ENCODE data around the gene KCNQ5. TPM values are rescaled to one million over a fixed set of nuclear protein-coding genes. Genes with fewer than 3 reads are reported as not detected.

Gene KCNQ5
- total RNA-seq, 2 experiments from 2014 or later = 10.0 to 11.8 TPM

DNA sequence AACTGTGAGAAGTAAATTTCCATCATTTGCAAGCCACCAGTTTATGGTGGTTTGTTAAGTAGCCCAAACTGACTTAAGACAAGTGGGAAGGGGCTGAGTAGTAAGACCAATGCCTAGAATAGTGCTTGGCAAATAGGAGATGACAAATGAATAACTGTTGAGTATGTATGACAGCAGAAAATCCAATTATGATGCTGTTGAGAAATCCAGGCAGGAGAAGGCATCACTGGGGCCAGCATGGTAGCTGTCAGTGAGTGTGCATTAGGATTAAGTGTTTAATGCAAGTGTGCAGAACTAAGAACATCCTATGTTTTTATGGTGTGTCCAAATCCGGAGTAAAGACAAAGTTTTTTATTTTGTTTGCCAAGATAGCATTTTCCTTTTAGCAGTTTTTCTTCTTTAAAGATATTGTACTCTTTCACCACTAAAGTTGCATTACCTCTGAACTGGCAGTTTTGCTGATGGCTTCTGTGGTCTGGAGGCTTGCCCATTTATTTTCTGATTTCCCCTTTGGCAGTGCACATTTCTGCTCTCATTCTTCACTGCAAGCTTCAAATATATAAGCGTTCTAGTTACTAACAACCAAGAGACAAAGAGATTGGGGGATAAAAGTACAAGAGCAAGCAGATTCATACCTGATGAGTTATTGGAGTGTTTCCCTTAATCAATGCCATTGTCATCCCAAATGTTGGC, 289.7 kb downstream of the KCNQ5 start:
- DNase-seq = no peak
- Mint-ChIP-seq H3K4me3 (no peak overlapping the region), H3K27ac (no peak overlapping the region), H3K9me3 (ENCODE audit: insufficient read depth) (no peaks in the 10 kb centered on the region), H3K27me3 (ENCODE audit: low read depth) (no peaks in the 10 kb centered on the region), H3K4me1 (ENCODE audit: low read depth) (no peaks in the 10 kb centered on the region), H3K36me3 (ENCODE audit: low read depth) (no peaks in the 10 kb centered on the region)
- ChIA-PET CTCF (no interaction called here), POLR2A (no interaction called here)
- no peak for ATAC-seq

DNA sequence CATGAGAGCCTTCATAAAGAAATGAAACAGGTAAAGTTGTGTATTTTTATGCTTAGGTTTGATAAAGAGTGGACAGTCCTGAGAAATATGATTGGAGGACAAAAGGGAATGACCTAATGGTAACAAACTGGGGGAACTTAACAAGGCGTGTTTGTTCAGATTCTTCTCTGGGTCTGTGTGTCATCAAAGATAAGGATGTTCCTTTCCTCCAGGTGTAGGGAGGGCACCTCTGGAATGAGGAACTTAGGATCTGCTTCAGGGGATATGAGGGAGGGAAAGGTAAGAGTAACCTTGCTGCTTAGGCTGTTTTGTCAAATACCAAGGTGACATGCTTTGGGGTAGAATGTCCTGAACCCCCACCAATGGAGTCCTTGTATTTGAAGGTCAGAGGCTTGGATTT, 291.9 kb downstream of the KCNQ5 start:
- Mint-ChIP-seq H3K27me3 (ENCODE audit: low read depth) (no peaks in the 10 kb centered on the region), H3K9me3 (ENCODE audit: insufficient read depth) (no peaks in the 10 kb centered on the region), H3K4me3 (no peak overlapping the region), H3K4me1 (ENCODE audit: low read depth) (no peaks in the 10 kb centered on the region), H3K27ac (no peak overlapping the region), H3K36me3 (ENCODE audit: low read depth) (no peaks in the 10 kb centered on the region)
- ATAC-seq (no peak), DNase-seq (no peak)
- CTCF ChIA-PET = no interaction called here
- POLR2A ChIA-PET = no interaction called here

DNA sequence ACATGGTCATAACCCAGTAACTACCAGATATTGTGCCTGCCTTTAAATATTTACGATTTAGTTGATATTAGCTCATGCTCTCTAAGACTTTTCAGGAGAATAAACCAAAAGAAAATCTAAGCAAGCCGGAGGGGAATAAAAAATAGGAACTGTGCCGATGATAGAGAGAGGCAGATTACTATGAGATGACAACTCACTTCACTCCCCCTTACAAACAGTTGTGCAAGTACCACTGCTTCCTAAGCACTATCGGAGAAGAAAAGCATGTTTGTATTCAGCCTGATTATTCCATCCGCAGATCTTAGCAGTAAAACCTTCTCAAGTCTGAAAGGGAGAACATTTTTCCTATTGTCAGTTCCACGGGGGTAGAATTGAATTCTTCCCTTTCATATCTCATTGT, 294.4 kb downstream of the KCNQ5 start:
- ChIA-PET CTCF (interaction anchor here (1.3 kb wide), 1 partner anchor 214 kb away, joined by 3 read pairs; no protein-coding TSS in a partner anchor), POLR2A (no interaction called here)
- Mint-ChIP-seq H3K27me3 (ENCODE audit: low read depth) (no peaks in the 10 kb centered on the region), H3K27ac (no peak overlapping the region), H3K4me3 (no peak overlapping the region), H3K36me3 (ENCODE audit: low read depth) (no peaks in the 10 kb centered on the region), H3K9me3 (ENCODE audit: insufficient read depth) (no peaks in the 10 kb centered on the region), H3K4me1 (ENCODE audit: low read depth) (no peaks in the 10 kb centered on the region)
- no peak for DNase-seq
- no peak for ATAC-seq

DNA sequence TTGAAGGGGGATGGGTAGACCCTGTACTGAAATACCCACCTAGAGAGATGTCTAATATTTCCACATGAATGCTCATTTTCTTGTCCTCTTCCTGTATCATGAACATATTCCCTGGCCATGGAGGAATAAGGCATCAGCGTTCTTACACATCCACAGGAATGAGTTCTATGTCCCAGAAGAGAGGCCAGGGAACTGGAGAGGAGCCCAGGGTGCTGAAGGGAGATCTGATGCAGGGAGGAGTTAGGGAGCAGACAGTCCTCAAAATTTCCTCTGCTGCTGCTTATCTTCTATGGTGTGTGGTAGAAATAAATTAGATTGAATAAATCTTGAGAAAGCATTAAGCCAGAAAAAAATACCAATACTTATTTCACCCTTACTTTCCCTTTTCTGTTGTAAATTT, 295.0 kb downstream of the KCNQ5 start:
- Mint-ChIP-seq H3K27me3 (ENCODE audit: low read depth) (no peaks in the 10 kb centered on the region), H3K36me3 (ENCODE audit: low read depth) (no peaks in the 10 kb centered on the region), H3K4me3 (no peak overlapping the region), H3K4me1 (ENCODE audit: low read depth) (no peaks in the 10 kb centered on the region), H3K9me3 (ENCODE audit: insufficient read depth) (no peaks in the 10 kb centered on the region), H3K27ac (no peak overlapping the region)
- CTCF ChIA-PET = no interaction called here
- DNase-seq = no peak
- POLR2A ChIA-PET = no interaction called here
- no peak for ATAC-seq

DNA sequence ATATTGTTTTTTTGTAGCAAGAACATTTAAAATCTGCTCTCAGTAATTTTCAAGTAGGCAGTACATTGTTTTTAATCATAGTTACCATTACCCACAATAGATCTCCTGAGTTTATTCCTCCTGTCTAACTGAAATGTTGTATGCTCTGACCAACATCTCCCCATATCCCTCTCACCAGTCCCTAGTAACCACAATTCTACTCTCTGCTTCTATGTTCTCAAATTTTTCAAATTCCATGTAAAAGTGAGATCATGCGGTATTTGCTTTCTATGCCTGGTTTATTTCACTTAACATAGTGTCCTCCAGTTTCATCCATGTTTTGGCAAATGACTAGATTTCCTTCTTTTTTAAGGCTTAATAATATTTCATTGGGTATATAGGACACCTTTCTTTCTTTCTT, 300.5 kb downstream of the KCNQ5 start:
- no peaks in the 10 kb centered on the region for H3K4me1 Mint-ChIP-seq (ENCODE audit: low read depth)
- ATAC-seq (no peak), DNase-seq (no peak)
- H3K27ac Mint-ChIP-seq = no peak overlapping the region
- H3K27me3 Mint-ChIP-seq (ENCODE audit: low read depth) = no peaks in the 10 kb centered on the region
- H3K36me3 Mint-ChIP-seq (ENCODE audit: low read depth) = no peaks in the 10 kb centered on the region
- POLR2A ChIA-PET = no interaction called here
- H3K9me3 Mint-ChIP-seq (ENCODE audit: insufficient read depth) = no peaks in the 10 kb centered on the region
- CTCF ChIA-PET = no interaction called here
- no peak overlapping the region for H3K4me3 Mint-ChIP-seq

DNA sequence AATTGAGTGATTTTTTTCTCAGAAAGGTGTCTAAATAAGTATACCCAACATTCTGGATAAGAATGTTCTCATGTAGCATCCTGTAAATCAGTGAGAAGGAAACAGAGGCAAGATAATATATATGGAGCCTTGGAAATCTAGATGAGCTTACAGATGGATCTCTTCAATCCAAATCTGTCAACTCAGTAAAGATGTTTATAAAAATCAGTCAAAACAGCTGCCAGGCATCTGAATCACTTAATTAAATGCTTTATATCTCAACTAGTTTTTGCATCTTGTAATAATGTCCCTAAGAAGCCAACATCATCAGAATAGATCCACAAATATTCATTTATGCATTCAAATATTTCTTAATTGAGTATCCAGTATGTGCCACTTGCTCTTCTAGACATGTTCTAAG, 303.3 kb downstream of the KCNQ5 start:
- no peak for ATAC-seq
- Mint-ChIP-seq H3K4me3 (no peak overlapping the region), H3K4me1 (ENCODE audit: low read depth) (no peaks in the 10 kb centered on the region), H3K36me3 (ENCODE audit: low read depth) (no peaks in the 10 kb centered on the region), H3K9me3 (ENCODE audit: insufficient read depth) (no peaks in the 10 kb centered on the region), H3K27ac (no peak overlapping the region), H3K27me3 (ENCODE audit: low read depth) (no peaks in the 10 kb centered on the region)
- ChIA-PET POLR2A (no interaction called here), CTCF (no interaction called here)
- no peak for DNase-seq

DNA sequence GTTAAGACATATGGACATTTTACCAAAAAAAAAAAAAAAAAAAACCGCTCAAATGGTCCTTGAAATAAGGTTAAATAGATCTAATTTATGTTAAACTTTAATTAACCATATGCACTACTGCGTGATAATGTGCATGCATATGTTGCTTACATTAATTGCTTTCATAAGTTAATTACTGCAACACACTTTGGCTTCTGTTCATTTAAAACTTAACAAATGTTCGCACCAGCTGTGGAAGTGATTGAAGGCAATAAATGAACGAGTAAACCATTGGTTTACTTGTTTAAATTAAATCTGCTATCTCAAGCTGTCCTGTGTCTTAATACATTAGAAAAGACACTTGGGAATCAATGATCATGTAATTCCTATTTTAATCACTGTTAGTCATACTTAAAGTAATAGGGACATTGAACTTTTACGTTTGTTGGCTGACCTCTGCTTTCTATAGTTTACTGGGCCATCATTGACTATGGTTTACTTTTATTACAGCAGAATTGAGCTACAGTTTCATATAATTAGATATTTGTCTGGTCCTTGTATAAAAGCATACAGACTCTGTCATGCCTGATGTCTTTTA, 308.8 kb downstream of the KCNQ5 start:
- ChIA-PET POLR2A (no interaction called here), CTCF (no interaction called here)
- ATAC-seq = no peak
- Mint-ChIP-seq H3K9me3 (ENCODE audit: insufficient read depth) (no peaks in the 10 kb centered on the region), H3K4me1 (ENCODE audit: low read depth) (no peaks in the 10 kb centered on the region), H3K27ac (no peak overlapping the region), H3K4me3 (no peak overlapping the region), H3K27me3 (ENCODE audit: low read depth) (no peaks in the 10 kb centered on the region), H3K36me3 (ENCODE audit: low read depth) (no peaks in the 10 kb centered on the region)
- DNase-seq = no peak

DNA sequence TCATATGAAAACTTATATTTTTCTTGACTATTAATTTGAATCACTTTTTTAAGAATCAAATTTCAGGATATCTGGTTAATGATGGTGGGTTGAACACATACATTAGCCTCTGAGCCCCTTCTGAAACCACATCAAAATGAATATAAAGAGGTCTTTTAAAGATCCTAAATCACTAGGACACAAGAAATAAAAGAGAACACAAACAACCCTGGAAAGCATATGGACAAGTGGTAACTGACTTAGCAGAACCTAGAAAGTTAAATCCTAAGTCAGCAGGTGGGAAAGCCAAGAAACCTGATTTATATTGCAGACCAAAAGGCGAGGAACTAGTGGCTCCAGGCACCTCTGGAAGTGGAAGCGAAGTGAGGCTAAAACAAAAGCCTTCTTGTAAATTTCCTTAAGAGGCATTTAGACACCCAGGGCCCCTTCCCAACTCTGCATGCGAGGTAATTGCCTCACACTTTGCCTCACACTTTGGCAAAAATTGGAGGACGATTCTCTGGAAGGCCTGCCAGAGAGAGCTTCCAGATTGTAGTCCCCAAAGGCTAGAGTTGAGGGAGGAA, 309.5 kb downstream of the KCNQ5 start:
- Mint-ChIP-seq H3K4me3 (no peak overlapping the region), H3K36me3 (ENCODE audit: low read depth) (no peaks in the 10 kb centered on the region), H3K27ac (no peak overlapping the region), H3K27me3 (ENCODE audit: low read depth) (no peaks in the 10 kb centered on the region), H3K9me3 (ENCODE audit: insufficient read depth) (no peaks in the 10 kb centered on the region), H3K4me1 (ENCODE audit: low read depth) (no peaks in the 10 kb centered on the region)
- no peak for DNase-seq
- CTCF ChIA-PET = no interaction called here
- POLR2A ChIA-PET = no interaction called here
- ATAC-seq = no peak

DNA sequence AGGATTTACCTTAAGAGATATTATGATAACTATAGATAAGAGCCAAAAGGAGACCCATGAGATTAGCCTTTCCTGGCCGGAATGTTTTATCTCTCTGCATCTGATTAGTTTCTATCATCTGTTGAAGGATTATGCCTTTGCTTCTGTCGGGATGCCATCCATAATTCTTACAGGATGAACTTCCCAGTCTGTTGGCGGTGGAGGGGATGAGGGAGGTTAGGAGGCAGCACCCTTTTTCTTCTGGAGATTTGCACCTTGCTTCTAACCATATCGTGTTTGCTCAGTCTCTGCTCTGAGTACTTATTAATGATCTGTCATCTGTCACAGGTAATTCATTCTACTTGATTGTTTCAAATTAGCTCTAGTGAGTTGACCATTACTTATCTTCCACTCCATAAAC, 311.4 kb downstream of the KCNQ5 start:
- CTCF ChIA-PET = no interaction called here
- H3K27ac Mint-ChIP-seq = no peak overlapping the region
- H3K27me3 Mint-ChIP-seq (ENCODE audit: low read depth) = no peaks in the 10 kb centered on the region
- no peak for DNase-seq
- no peaks in the 10 kb centered on the region for H3K36me3 Mint-ChIP-seq (ENCODE audit: low read depth)
- H3K4me3 Mint-ChIP-seq = no peak overlapping the region
- no peak for ATAC-seq
- H3K4me1 Mint-ChIP-seq (ENCODE audit: low read depth) = no peaks in the 10 kb centered on the region
- POLR2A ChIA-PET = no interaction called here
- no peaks in the 10 kb centered on the region for H3K9me3 Mint-ChIP-seq (ENCODE audit: insufficient read depth)

DNA sequence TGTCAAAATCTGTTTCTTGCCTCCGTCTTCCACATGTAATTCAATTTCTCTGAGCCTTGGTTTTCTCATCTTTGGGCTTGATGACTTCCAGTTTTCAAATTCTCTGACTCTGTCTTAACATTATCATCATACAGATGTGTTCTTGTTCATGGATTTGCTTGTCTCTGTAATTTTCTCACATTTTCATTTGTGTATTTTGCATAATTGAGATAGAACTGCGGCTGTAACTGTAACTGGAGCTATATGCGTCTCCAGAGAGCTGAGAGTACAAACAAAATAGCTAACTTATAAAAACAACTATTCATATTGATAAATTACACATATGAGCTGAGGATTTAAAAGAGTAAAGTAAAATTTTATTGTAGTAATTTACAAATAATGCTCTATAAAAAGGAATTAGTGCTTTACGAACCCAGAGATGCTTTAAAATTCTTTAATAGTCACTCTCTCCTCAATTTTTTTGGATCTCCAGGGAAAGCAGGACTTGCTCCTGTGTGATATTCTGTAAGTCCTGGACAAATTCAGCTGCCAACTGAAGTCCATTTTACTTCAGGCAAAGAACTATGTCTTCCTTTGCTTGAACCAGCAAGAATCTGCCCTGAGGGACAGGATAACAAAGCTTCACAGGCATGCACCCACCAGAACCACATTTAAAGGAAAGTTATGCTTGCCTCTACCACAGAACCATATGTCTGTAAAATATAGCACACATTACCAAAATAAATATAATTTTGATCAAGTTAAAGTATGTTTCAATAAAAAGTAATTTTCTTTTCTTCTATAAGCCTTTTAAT, 315.1 kb downstream of the KCNQ5 start:
- no peaks in the 10 kb centered on the region for H3K36me3 Mint-ChIP-seq (ENCODE audit: low read depth)
- no peaks in the 10 kb centered on the region for H3K9me3 Mint-ChIP-seq (ENCODE audit: insufficient read depth)
- ChIA-PET CTCF (no interaction called here), POLR2A (no interaction called here)
- H3K4me1 Mint-ChIP-seq (ENCODE audit: low read depth) = no peaks in the 10 kb centered on the region
- ATAC-seq (no peak), DNase-seq (no peak)
- H3K27ac Mint-ChIP-seq = no peak overlapping the region
- no peak overlapping the region for H3K4me3 Mint-ChIP-seq
- no peaks in the 10 kb centered on the region for H3K27me3 Mint-ChIP-seq (ENCODE audit: low read depth)

DNA sequence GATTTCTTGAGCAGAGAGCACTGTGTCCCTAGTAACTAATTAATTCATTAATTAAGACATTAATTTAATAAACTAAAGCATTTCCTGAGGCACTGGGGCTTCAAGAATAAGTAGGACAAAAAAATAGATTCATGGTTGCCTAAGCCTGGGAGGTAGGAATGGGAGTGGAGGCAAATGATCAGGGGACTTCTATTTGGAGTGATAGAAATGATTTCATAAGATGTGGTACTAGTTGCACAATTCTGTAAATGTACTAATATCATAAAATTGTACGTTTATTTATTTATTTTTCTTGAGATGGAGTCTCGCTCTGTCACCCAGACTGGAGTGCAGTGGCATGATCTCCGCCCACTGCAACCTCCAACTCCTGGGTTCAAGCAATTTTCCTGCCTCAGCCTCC, 316.2 kb downstream of the KCNQ5 start:
- POLR2A ChIA-PET = interaction anchor here (0.6 kb wide), 1 partner anchor 431 kb away, joined by 3 read pairs; no protein-coding TSS in a partner anchor
- Mint-ChIP-seq H3K36me3 (ENCODE audit: low read depth) (no peaks in the 10 kb centered on the region), H3K27ac (no peak overlapping the region), H3K4me1 (ENCODE audit: low read depth) (no peaks in the 10 kb centered on the region), H3K27me3 (ENCODE audit: low read depth) (no peaks in the 10 kb centered on the region), H3K4me3 (no peak overlapping the region), H3K9me3 (ENCODE audit: insufficient read depth) (no peaks in the 10 kb centered on the region)
- no peak for DNase-seq
- CTCF ChIA-PET = no interaction called here
- ATAC-seq = no peak

DNA sequence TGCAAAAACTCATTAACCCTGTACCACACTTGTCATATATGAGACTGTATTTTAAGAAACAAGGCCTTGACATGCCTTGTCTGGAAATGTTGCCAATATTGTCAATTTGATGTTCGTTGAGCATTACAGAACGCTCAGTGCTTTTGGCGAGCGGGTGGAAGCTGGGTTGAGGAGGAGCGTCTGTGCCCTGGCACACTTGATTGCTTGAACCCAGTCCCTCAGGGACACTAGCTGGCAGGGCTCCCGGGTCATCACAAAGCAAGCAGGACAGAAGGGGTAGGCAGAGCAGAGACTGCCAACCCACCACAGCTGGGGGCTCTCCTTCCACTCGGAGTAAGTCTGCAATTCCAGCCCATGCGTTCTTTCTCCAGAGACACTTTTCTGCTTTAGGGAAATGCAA, 317.1 kb downstream of the KCNQ5 start:
- no peaks in the 10 kb centered on the region for H3K4me1 Mint-ChIP-seq (ENCODE audit: low read depth)
- ATAC-seq = no peak
- H3K4me3 Mint-ChIP-seq = no peak overlapping the region
- DNase-seq = no peak
- H3K9me3 Mint-ChIP-seq (ENCODE audit: insufficient read depth) = no peaks in the 10 kb centered on the region
- POLR2A ChIA-PET = no interaction called here
- no peak overlapping the region for H3K27ac Mint-ChIP-seq
- no peaks in the 10 kb centered on the region for H3K36me3 Mint-ChIP-seq (ENCODE audit: low read depth)
- CTCF ChIA-PET = no interaction called here
- no peaks in the 10 kb centered on the region for H3K27me3 Mint-ChIP-seq (ENCODE audit: low read depth)
